HEK293 (cell line): ENCODE results near the gene SST.

Experiments used
- CTCF ChIP-seq: fragments of 450-650 bp; formaldehyde crosslinking; IDR thresholded peaks from 2 replicates; pipeline ENCODE4 v1.5.1; 2016; ENCODE audit warnings: missing biosample characterization, missing genetic modification characterization
- IKZF3 ChIP-seq: fragments of 450-650 bp; IDR thresholded peaks from 2 replicates; pipeline ENCODE4 v1.5.0; 2018; ENCODE audit warnings: missing biosample characterization, mild to moderate bottlenecking, missing genetic modification characterization, moderate library complexity
- REST ChIP-seq: fragments of 450-650 bp; formaldehyde crosslinking; IDR thresholded peaks from 2 replicates; pipeline ENCODE4 v1.5.1; 2016; ENCODE audit warnings: missing biosample characterization, missing genetic modification characterization
- ZNF580 ChIP-seq: fragments of 450-650 bp; formaldehyde crosslinking; IDR thresholded peaks from 2 replicates; pipeline ENCODE4 v1.5.1; 2016; ENCODE audit warnings: missing biosample characterization, missing genetic modification characterization
- ZNF792 ChIP-seq: fragments of 450-650 bp; formaldehyde crosslinking; IDR thresholded peaks from 2 replicates; pipeline ENCODE4 v1.5.1; 2016; ENCODE audit warnings: missing biosample characterization, missing genetic modification characterization

GRCh38 chr3:187717572-187717971 is 47.4 kb upstream of the SST start:
- TF ChIP-seq CTCF (tag by site-specific recombination) = no peak
- no peak for TF ChIP-seq IKZF3 (tag by site-specific recombination)
- TF ChIP-seq ZNF580 (tag by site-specific recombination) = no peak
- TF ChIP-seq ZNF792 (tag by site-specific recombination) = no peak
- no peak for TF ChIP-seq REST
